SK-N-SH (cell line): ENCODE data around the gene KRCC1. TPM values are rescaled to one million over a fixed set of nuclear protein-coding genes. Genes with fewer than 3 reads are reported as not detected.
A peak's percentile ranks its signal among the peaks of the same experiment; 100 is the strongest.

Experiments used
- CTCF ChIA-PET: fragments of 300-600, 350-600 bp; formaldehyde crosslinking; extraction: SDS; loops from one replicate; lab custom pipeline; 2021; lab: Yijun Ruan, JAX
- POLR2A ChIA-PET: fragments of 350-600 bp; sonication (Branson Sonifier 250); formaldehyde crosslinking; extraction: SDS; loops from one replicate; lab custom pipeline; 2020; ENCODE audit warnings: antibody characterized with exemption, inconsistent platforms; lab: Yijun Ruan, JAX
- DNase-seq: peaks from one replicate; pipeline ENCODE4 v3.0.0; 2012
- H2AFZ ChIP-seq: fragments of 200-600 bp; sonication (generic); 2 replicates; pipeline ENCODE4 v1.8.1; 2016; ENCODE audit warnings: antibody characterized with exemption, mild to moderate bottlenecking, low read depth
- H3F3A ChIP-seq: fragments of 200-600 bp; sonication (generic); replicated peaks from 2 replicates; pipeline ENCODE3; 2016; ENCODE audit warnings: antibody characterized with exemption, mild to moderate bottlenecking; ENCODE audit not compliant: insufficient read depth
- H3K27ac ChIP-seq, 2 experiments: fragments of 200-500 bp in 1 of 2; fragments of 200-600 bp in 1 of 2; sonication (Bioruptor generic) in 1 of 2; sonication (generic), shearing (Covaris generic) in 1 of 2; 2 replicates each; pipeline versions ENCODE4 v1.5.1 to v1.6.1; 2014 to 2016; ENCODE audit warnings: low read depth in 2 of 2, inconsistent platforms in 1 of 2, low read length in 1 of 2, mild to moderate bottlenecking in 1 of 2, mixed read lengths in 1 of 2
- H3K27me3 ChIP-seq: fragments of 200-600 bp; sonication (generic), shearing (Covaris generic); 2 replicates; pipeline ENCODE4 v1.6.1; 2016; ENCODE audit warnings: mixed run types; ENCODE audit not compliant: insufficient read depth
- H3K36me3 ChIP-seq, 2 experiments: fragments of 200-500 bp in 1 of 2; fragments of 200-600 bp in 1 of 2; sonication (Bioruptor generic) in 1 of 2; sonication (generic) in 1 of 2; replicated peaks in 1 of 2; 2 replicates each; pipeline versions ENCODE3 to v1.5.1; 2014 to 2016; ENCODE audit warnings: low read length in 1 of 2, mild to moderate bottlenecking in 1 of 2; ENCODE audit not compliant: insufficient read depth in 2 of 2, control insufficient read depth in 1 of 2
- H3K4me1 ChIP-seq, 2 experiments: fragments of 200-500 bp in 1 of 2; fragments of 200-600 bp in 1 of 2; sonication (Bioruptor generic) in 1 of 2; sonication (generic), shearing (Covaris generic) in 1 of 2; 2 replicates each; pipeline versions ENCODE4 v1.5.1 to v1.6.1; 2014 to 2016; ENCODE audit warnings: low read depth in 1 of 2, low read length in 1 of 2, mixed run types in 1 of 2; ENCODE audit not compliant: insufficient read depth in 2 of 2, control insufficient read depth in 1 of 2
- H3K4me2 ChIP-seq: fragments of 200-600 bp; sonication (generic), shearing (Covaris generic); 2 replicates; pipeline ENCODE4 v1.6.1; 2017; ENCODE audit warnings: mixed run types
- H3K4me3 ChIP-seq, 2 experiments: fragments of 200-500 bp in 1 of 2; fragments of 200-600 bp in 1 of 2; sonication (Bioruptor generic) in 1 of 2; sonication (generic), shearing (Covaris generic) in 1 of 2; 2 replicates each; pipeline versions ENCODE4 v1.5.1 to v1.8.1; 2014 to 2016; ENCODE audit warnings: low read depth in 2 of 2, inconsistent platforms in 1 of 2, low read length in 1 of 2, mild to moderate bottlenecking in 1 of 2, mixed read lengths in 1 of 2, moderate library complexity in 1 of 2
- H3K79me2 ChIP-seq: fragments of 200-600 bp; sonication (generic); 2 replicates; pipeline ENCODE4 v1.8.1; 2017; ENCODE audit warnings: mild to moderate bottlenecking; ENCODE audit not compliant: insufficient read depth
- H3K9ac ChIP-seq: fragments of 200-600 bp; sonication (generic); 2 replicates; pipeline ENCODE4 v1.6.1; 2017; ENCODE audit warnings: mixed run types
- H3K9me2 ChIP-seq: fragments of 200-600 bp; sonication (generic); 2 replicates; pipeline ENCODE4 v1.6.1; 2017; ENCODE audit warnings: mixed run types
- H3K9me3 ChIP-seq: fragments of 200-600 bp; sonication (generic); 2 replicates; pipeline ENCODE4 v1.6.1; 2017; ENCODE audit warnings: mixed run types, mild to moderate bottlenecking, moderate library complexity
- H4K20me1 ChIP-seq: fragments of 200-600 bp; sonication (generic); 2 replicates; pipeline ENCODE4 v1.6.1; 2017; ENCODE audit warnings: mild to moderate bottlenecking, mixed run types; ENCODE audit not compliant: insufficient read depth
- CHD2 ChIP-seq: fragments of 150-350 bp; IDR thresholded peaks from 2 replicates; pipeline ENCODE4 v1.6.1; 2018; ENCODE audit warnings: low read length; ENCODE audit not compliant: partially characterized antibody
- ELF1 ChIP-seq: IDR thresholded peaks from 2 replicates; pipeline ENCODE4 v1.4.0; 2012
- GABPA ChIP-seq: IDR thresholded peaks from 2 replicates; pipeline ENCODE4 v1.4.0; 2012; ENCODE audit warnings: low read depth, mild to moderate bottlenecking
- MEF2A ChIP-seq: IDR thresholded peaks from 2 replicates; pipeline ENCODE4 v1.4.0; 2012; ENCODE audit warnings: low read depth, borderline replicate concordance
- MXI1 ChIP-seq: IDR thresholded peaks from 2 replicates; pipeline ENCODE4 v1.6.1; 2012; ENCODE audit warnings: mild to moderate bottlenecking, low read depth, low read length, improper control_type of control experiment
- NFIC ChIP-seq: IDR thresholded peaks from 2 replicates; pipeline ENCODE4 v1.4.0; 2012; ENCODE audit warnings: borderline replicate concordance
- NRF1 ChIP-seq: IDR thresholded peaks from 2 replicates; pipeline ENCODE4 v1.6.1; 2012; ENCODE audit warnings: low read depth, mild to moderate bottlenecking, low read length
- PBX3 ChIP-seq: IDR thresholded peaks from 2 replicates; pipeline ENCODE4; 2012
- RAD21 ChIP-seq: IDR thresholded peaks from 2 replicates; pipeline ENCODE4 v1.6.1; 2012; ENCODE audit warnings: mild to moderate bottlenecking, low read length
- RCOR1 ChIP-seq: fragments of 150-350 bp; IDR thresholded peaks from 2 replicates; pipeline ENCODE4 v1.6.1; 2017; ENCODE audit warnings: antibody characterized with exemption, low read length
- RXRA ChIP-seq: IDR thresholded peaks from 2 replicates; pipeline ENCODE4 v1.4.0; 2012; ENCODE audit warnings: low read depth, mild to moderate bottlenecking, borderline replicate concordance
- SIN3A ChIP-seq: IDR thresholded peaks from 2 replicates; pipeline ENCODE4 v1.6.1; 2012; ENCODE audit warnings: low read depth, mild to moderate bottlenecking, low read length, moderate library complexity, borderline replicate concordance
- TCF12 ChIP-seq: IDR thresholded peaks from 2 replicates; pipeline ENCODE4 v1.4.0; 2012
- TEAD4 ChIP-seq: IDR thresholded peaks from 2 replicates; pipeline ENCODE4 v1.4.0; 2012; ENCODE audit warnings: mild to moderate bottlenecking, borderline replicate concordance; ENCODE audit not compliant: insufficient read depth
- USF1 ChIP-seq: IDR thresholded peaks from 2 replicates; pipeline ENCODE4 v1.4.0; 2012; ENCODE audit warnings: low read depth, borderline replicate concordance
- WGBS: methylation state at CpG from one replicate; pipeline ENCODE4 v1.1.6; 2017; ENCODE audit warnings: low lambda C conversion rate; 5-methylcytosine and 5-hydroxymethylcytosine counted together
- polyA plus RNA-seq, 3 experiments: library from polyadenylated mRNA; depleted of rRNA; stranded (reverse); fragments of >200 nt; gene quantifications; 2 replicates each; pipeline ENCODE4 v1.2.3, GENCODE V29; 2012
- TF ChIP-seq, protein P1 (sequence below): fragments of 150-350 bp; IDR thresholded peaks from 2 replicates; pipeline ENCODE4 v1.6.1; 2017; ENCODE audit warnings: antibody characterized with exemption, low read length, low read depth, borderline replicate concordance
- TF ChIP-seq, protein P2 (sequence below): IDR thresholded peaks from 2 replicates; pipeline ENCODE4 v1.4.0; 2012; ENCODE audit warnings: low read depth, borderline replicate concordance

The KRCC1 gene
- polyA plus RNA-seq, 1 of the 3 experiments (the other 2 are of a cell fraction): 10.7 TPM

DNA sequence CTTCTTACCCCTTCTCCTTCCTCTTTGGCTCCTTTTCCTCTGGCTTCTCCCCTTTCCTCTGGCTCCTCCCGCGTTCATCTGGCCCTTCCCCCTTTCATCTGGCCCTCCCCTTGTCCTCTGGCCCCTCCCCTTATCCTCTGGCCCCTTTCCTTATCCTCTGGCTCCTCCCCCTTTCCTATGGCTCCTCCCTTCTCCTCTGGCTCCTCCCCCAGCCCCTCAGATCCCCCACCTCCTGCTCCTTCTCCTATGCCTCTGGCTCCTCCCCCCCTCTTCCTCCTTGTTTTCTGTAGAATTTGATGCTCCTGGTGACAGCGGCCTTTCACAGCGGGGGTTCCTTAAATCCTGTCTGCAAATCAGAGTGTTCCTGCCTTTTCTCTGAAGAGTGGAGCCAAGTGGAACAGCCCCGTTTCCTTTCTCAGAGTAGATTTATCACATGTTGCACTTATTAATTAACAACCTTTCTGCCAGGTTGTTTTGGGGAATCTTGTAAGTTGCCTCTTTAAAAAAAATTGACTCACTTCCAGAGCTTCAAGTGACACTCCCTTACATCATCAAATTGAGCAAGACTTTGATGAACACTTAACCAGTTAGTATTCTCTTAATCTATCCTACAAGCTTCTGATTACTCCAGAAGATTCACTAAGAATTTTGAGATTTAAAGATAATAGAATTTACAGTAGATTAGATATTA lies 44.4 kb upstream of the KRCC1 start:
- Histone ChIP-seq H3K9me2 (no peaks in the 10 kb centered on the region), H3K9ac (no peak overlapping the region), H3F3A (no peaks in the 10 kb centered on the region), H3K27me3 (no peaks in the 10 kb centered on the region), H3K79me2 (no peaks in the 10 kb centered on the region), H4K20me1 (no peaks in the 10 kb centered on the region), H3K4me2 (no peak overlapping the region), H2AFZ (no peak overlapping the region), H3K4me1 (no peaks in the 10 kb centered on the region), H3K4me3 (no peak overlapping the region), H3K27ac (no peak overlapping the region), H3K36me3 (no peaks in the 10 kb centered on the region)
- peak; percentile 40 for DNase-seq
- WGBS: 76% methylated on average over 5 of the region's 5 CpGs
- no peak for TF ChIP-seq SIN3A
- TF ChIP-seq PBX3: no peak
- TF ChIP-seq GABPA: no peak
- TF ChIP-seq ELF1: no peak
- no peak for TF ChIP-seq RCOR1
- TF ChIP-seq MXI1: no peak
- TF ChIP-seq NRF1: no peak
- TF ChIP-seq RXRA: no peak
- no peak for TF ChIP-seq MEF2A
- TF ChIP-seq, protein P1, sequence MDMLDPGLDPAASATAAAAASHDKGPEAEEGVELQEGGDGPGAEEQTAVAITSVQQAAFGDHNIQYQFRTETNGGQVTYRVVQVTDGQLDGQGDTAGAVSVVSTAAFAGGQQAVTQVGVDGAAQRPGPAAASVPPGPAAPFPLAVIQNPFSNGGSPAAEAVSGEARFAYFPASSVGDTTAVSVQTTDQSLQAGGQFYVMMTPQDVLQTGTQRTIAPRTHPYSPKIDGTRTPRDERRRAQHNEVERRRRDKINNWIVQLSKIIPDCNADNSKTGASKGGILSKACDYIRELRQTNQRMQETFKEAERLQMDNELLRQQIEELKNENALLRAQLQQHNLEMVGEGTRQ: no peak
- no peak for TF ChIP-seq TCF12
- TF ChIP-seq RAD21: no peak
- TF ChIP-seq USF1: no peak
- TF ChIP-seq CHD2: no peak
- TF ChIP-seq NFIC: no peak
- no peak for TF ChIP-seq TEAD4
- TF ChIP-seq, protein P2, sequence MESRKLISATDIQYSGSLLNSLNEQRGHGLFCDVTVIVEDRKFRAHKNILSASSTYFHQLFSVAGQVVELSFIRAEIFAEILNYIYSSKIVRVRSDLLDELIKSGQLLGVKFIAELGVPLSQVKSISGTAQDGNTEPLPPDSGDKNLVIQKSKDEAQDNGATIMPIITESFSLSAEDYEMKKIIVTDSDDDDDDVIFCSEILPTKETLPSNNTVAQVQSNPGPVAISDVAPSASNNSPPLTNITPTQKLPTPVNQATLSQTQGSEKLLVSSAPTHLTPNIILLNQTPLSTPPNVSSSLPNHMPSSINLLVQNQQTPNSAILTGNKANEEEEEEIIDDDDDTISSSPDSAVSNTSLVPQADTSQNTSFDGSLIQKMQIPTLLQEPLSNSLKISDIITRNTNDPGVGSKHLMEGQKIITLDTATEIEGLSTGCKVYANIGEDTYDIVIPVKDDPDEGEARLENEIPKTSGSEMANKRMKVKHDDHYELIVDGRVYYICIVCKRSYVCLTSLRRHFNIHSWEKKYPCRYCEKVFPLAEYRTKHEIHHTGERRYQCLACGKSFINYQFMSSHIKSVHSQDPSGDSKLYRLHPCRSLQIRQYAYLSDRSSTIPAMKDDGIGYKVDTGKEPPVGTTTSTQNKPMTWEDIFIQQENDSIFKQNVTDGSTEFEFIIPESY: no peak
- TF ChIP-seq, all 33 proteins: peak for 0
- ChIA-PET CTCF (interaction anchor here (0.6 to 1.4 kb wide), 2 partner anchors 9 to 295 kb away, joined by 3 read pairs; no protein-coding TSS in a partner anchor), POLR2A (no interaction called here)
- H3K9me3 ChIP-seq: no peaks in the 10 kb centered on the region
